ENCODE measurements around the gene MYOCOS. TPM values are rescaled to one million over a fixed set of nuclear protein-coding genes. Genes with fewer than 3 reads are reported as not detected.

MYOCOS gene
- total RNA-seq, 4 donors from 2014 or later, result not detected

DNA sequence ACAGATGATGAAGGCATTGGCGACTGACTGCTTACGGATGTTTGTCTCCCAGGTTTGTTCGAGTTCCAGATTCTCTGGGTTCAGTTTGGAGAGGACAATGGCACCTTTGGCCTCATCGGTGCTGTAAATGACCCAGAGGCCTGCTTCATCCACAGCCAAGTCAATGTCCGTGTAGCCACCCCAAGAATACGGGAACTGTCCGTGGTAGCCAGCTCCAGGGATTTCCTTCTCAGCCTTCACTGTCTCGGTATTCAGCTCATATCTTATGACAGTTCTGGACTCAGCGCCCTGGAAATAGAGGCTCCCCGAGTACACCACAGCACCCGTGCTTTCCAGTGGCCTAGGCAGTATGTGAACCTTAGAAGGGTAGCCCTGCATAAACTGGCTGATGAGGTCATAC is 14.1 kb downstream of the MYOCOS start:
- Histone ChIP-seq H3K9me3 (no peaks in the 10 kb centered on the region), H3K4me3 (no peak overlapping the region), H3K27ac (no peak overlapping the region), H3K4me1 (no peaks in the 10 kb centered on the region), H3K36me3 (no peaks in the 10 kb centered on the region), H3K27me3 (no peaks in the 10 kb centered on the region)
- WGBS, 2 donors (ENCODE audit: low coverage in 1 of 2), result 88% methylated on average over 11 of the region's 11 CpGs; no CpG with 5 or more reads in 1 of the 2 donors
- in situ Hi-C loops (cut with MboI; ENCODE audit: low pct_ligation_motif_present in 1 of 4, low pct_unique_long_range_greater_than_20kb in 1 of 4, low sequenced_read_pairs in 3 of 4) (loop anchor here in 2 of 4 donors (25.0 kb wide), 1 partner anchor 351 kb away; no protein-coding TSS in a partner anchor), intact Hi-C loops (cut with DNase I; ENCODE audit: low total_unique reads) (no loop called here)
- no peak for DNase-seq
- no peak for TF ChIP-seq EP300 (IDR thresholded peaks at IDR 0.05; ENCODE audit: low read depth)
- TF ChIP-seq POLR2AphosphoS5 (IDR thresholded peaks at IDR 0.05), result no peak
- TF ChIP-seq, protein P1, sequence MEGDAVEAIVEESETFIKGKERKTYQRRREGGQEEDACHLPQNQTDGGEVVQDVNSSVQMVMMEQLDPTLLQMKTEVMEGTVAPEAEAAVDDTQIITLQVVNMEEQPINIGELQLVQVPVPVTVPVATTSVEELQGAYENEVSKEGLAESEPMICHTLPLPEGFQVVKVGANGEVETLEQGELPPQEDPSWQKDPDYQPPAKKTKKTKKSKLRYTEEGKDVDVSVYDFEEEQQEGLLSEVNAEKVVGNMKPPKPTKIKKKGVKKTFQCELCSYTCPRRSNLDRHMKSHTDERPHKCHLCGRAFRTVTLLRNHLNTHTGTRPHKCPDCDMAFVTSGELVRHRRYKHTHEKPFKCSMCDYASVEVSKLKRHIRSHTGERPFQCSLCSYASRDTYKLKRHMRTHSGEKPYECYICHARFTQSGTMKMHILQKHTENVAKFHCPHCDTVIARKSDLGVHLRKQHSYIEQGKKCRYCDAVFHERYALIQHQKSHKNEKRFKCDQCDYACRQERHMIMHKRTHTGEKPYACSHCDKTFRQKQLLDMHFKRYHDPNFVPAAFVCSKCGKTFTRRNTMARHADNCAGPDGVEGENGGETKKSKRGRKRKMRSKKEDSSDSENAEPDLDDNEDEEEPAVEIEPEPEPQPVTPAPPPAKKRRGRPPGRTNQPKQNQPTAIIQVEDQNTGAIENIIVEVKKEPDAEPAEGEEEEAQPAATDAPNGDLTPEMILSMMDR (IDR thresholded peaks at IDR 0.05), result no peak
- no peak for TF ChIP-seq POLR2A (IDR thresholded peaks at IDR 0.05)

DNA sequence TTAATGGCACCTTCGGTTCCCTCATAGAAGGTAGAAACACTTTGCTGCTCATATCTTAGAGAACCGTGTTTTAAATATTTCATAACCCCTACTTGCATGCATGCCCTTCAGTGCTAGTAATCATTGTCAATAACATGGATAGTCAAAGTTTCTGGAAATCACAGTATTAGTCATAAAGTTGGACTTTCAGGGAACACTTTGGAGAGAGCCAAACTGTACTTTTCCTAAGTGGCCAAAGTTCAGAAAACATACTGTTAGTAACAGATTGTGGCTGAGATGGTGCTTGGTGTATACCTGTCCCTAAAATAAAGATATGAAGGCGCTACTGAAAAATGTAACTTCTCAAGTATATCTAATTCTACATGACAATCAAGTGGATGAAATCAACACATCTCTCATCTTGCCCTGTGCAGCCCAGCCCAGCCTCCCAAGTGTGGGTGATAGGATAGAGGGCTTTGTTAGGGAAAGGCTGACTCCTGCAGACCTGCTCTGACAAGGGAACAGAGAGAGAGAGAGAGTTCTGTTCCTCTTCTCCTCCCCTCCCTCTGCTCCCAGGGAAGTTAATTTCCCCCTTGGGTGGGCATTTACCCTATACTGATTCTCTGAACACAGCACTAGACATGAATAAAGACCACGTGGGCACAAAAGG is 16.0 kb downstream of the MYOCOS start:
- H3K36me3 ChIP-seq, result no peaks in the 10 kb centered on the region
- H3K27ac ChIP-seq, result no peak overlapping the region
- H3K4me3 ChIP-seq, result no peak overlapping the region
- DNase-seq, result no peak
- intact Hi-C loops (cut with DNase I; ENCODE audit: low total_unique reads) (no loop called here), in situ Hi-C loops (cut with MboI; ENCODE audit: low pct_ligation_motif_present in 1 of 4, low pct_unique_long_range_greater_than_20kb in 1 of 4, low sequenced_read_pairs in 3 of 4) (loop anchor here in 2 of 4 donors (25.0 kb wide), 1 partner anchor 349 kb away; no protein-coding TSS in a partner anchor)
- H3K27me3 ChIP-seq, result no peaks in the 10 kb centered on the region
- no peak for TF ChIP-seq POLR2AphosphoS5 (IDR thresholded peaks at IDR 0.05)
- no peak for TF ChIP-seq EP300 (IDR thresholded peaks at IDR 0.05; ENCODE audit: low read depth)
- 65 to 81% methylated on average over 3 to 4 of the region's 4 CpGs for WGBS, 2 donors (ENCODE audit: low coverage in 1 of 2)
- H3K9me3 ChIP-seq, result no peaks in the 10 kb centered on the region
- H3K4me1 ChIP-seq, result no peaks in the 10 kb centered on the region

DNA sequence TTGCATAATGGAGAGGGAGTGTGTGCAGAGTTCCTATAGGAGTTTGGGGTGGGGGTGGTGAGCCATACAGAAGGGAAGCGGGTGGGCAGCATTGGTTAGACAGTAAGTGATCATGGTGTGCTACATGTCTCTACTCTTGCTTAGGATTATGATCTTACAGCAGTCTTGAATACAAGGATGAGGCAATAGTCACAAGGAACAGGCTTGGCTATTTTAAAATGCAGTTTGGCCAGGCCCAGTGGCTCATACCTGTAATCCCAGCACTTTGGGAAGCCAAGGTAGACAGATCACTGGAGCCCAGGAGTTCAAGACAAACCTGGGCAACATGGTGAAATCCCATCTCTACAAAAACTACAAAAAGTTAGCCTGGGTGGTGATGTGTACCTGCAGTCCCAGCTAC is 18.2 kb downstream of the MYOCOS start:
- no peak overlapping the region for H3K27ac ChIP-seq
- no peak overlapping the region for H3K4me3 ChIP-seq
- intact Hi-C loops (cut with DNase I; ENCODE audit: low total_unique reads) (loop anchor here (10.0 kb wide), 1 partner anchor 145 kb away; the partner anchor contains the start of gene METTL13), in situ Hi-C loops (cut with MboI; ENCODE audit: low pct_ligation_motif_present in 1 of 4, low pct_unique_long_range_greater_than_20kb in 1 of 4, low sequenced_read_pairs in 3 of 4) (loop anchor here in 3 of 4 donors (10.0 to 25.0 kb wide), 2 partner anchors 345 to 347 kb away; no protein-coding TSS in a partner anchor)
- peaks cover under 1 to 5% (median 3%) of the 10 kb centered on the region in 4 donors for H3K4me1 ChIP-seq
- H3K36me3 ChIP-seq, result no peaks in the 10 kb centered on the region
- WGBS, 2 donors (ENCODE audit: low coverage in 1 of 2), result 67 to 100% methylated on average over 1 of the region's 1 CpG
- H3K27me3 ChIP-seq, result no peaks in the 10 kb centered on the region
- DNase-seq, result no peak
- no peak for TF ChIP-seq POLR2A (IDR thresholded peaks at IDR 0.05)
- no peak for TF ChIP-seq EP300 (IDR thresholded peaks at IDR 0.05; ENCODE audit: low read depth)
- TF ChIP-seq POLR2AphosphoS5 (IDR thresholded peaks at IDR 0.05), result no peak
- TF ChIP-seq, protein P1 (IDR thresholded peaks at IDR 0.05), result no peak
- no peaks in the 10 kb centered on the region for H3K9me3 ChIP-seq

DNA sequence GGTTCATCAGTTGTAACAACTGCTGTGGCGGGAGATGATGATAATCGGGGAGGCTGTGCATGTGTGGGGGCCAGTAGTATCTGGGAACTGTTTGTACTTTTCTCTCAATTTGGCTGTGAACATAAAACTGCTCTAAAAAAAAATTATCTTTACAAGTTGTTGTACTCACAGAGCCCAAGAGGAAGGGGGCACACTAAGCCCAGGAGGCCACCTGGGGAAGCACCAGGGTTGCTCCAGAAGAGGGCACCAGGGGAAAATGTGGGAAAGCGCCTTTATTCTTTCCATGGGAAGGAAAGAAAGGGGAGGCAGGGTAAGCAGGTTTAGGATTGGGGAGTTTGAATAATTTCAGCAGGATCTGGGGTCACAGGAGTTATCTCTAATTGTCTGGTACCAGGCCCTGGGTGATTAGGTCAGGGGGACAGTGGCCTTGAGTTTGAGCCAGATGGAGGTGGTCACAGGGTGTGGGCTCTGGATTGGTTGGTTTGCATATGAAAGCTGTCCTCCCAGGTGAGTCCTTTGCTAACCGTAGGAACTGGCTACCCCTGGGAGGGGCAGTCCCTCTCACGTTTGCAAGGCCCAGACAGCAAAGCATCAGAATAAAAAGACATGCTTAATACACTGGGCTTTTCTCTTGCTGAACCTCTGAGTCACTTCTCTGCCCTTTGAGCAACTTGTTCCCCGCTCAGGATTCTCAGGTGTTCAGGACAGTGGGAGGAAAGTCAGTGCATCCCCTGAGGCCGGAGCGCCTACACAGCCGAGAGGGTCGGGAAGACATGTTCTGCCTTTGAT is 19.2 kb downstream of the MYOCOS start:
- no peaks in the 10 kb centered on the region for H3K36me3 ChIP-seq
- no peaks in the 10 kb centered on the region for H3K27me3 ChIP-seq
- in situ Hi-C loops (cut with MboI; ENCODE audit: low pct_ligation_motif_present in 1 of 4, low pct_unique_long_range_greater_than_20kb in 1 of 4, low sequenced_read_pairs in 3 of 4) (loop anchor here in 3 of 4 donors (10.0 to 25.0 kb wide), 2 partner anchors 344 to 346 kb away; no protein-coding TSS in a partner anchor), intact Hi-C loops (cut with DNase I; ENCODE audit: low total_unique reads) (loop anchor here (10.0 kb wide), 1 partner anchor 144 kb away; the partner anchor contains the start of gene METTL13)
- DNase-seq, result no peak
- no peak overlapping the region for H3K27ac ChIP-seq
- H3K4me3 ChIP-seq, result no peak overlapping the region
- TF ChIP-seq POLR2AphosphoS5 (IDR thresholded peaks at IDR 0.05) (no peak), POLR2A (IDR thresholded peaks at IDR 0.05) (no peak)
- no peaks in the 10 kb centered on the region for H3K9me3 ChIP-seq
- H3K4me1 ChIP-seq, result peaks cover 5 to 15% (median 10%) of the 10 kb centered on the region in 4 donors
- WGBS, 2 donors (ENCODE audit: low coverage in 1 of 2), result 60 to 66% methylated on average over 1 to 10 of the region's 10 CpGs

DNA sequence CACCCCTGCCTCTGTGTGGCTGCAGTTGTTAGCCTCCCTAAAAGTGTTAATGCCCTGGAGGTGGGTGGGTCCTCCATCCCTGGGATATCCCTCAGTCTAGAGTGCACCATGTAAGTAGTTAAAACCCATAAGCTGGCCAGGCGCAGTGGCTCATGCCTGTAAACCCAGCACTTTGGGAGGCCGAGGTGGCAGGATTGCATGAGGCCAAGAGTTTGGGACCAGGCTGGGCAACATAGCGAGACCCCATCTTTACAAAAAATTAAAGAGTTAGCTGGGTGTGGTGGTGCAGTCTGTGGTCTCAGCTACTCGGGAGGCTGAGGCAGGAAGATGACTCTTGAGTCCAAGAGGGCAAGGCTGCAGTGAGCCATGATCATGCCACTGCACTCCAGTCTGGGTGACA is 20.2 kb downstream of the MYOCOS start:
- no peaks in the 10 kb centered on the region for H3K27me3 ChIP-seq
- intact Hi-C loops (cut with DNase I; ENCODE audit: low total_unique reads) (loop anchor here (10.0 kb wide), 1 partner anchor 143 kb away; the partner anchor contains the start of gene METTL13), in situ Hi-C loops (cut with MboI; ENCODE audit: low pct_ligation_motif_present in 1 of 4, low pct_unique_long_range_greater_than_20kb in 1 of 4, low sequenced_read_pairs in 3 of 4) (loop anchor here in 3 of 4 donors (10.0 to 25.0 kb wide), 2 partner anchors 343 to 345 kb away; no protein-coding TSS in a partner anchor)
- no peak overlapping the region for H3K4me3 ChIP-seq
- no peaks in the 10 kb centered on the region for H3K9me3 ChIP-seq
- H3K4me1 ChIP-seq, result peaks cover 5 to 16% (median 10%) of the 10 kb centered on the region in 4 donors
- H3K36me3 ChIP-seq, result no peaks in the 10 kb centered on the region
- no peak for TF ChIP-seq EP300 (IDR thresholded peaks at IDR 0.05; ENCODE audit: low read depth)
- no peak for TF ChIP-seq POLR2AphosphoS5 (IDR thresholded peaks at IDR 0.05)
- TF ChIP-seq, protein P1 (IDR thresholded peaks at IDR 0.05), result no peak
- no peak for TF ChIP-seq POLR2A (IDR thresholded peaks at IDR 0.05)
- no peak for DNase-seq
- H3K27ac ChIP-seq, result no peak overlapping the region
- 77 to 81% methylated on average over 2 to 4 of the region's 4 CpGs for WGBS, 2 donors (ENCODE audit: low coverage in 1 of 2)
